Endothelial cell of umbilical vein (primary cell): ENCODE measurements around the gene PEAK3.

ENCODE experiments used
- CTCF ChIP-seq, 2 donors: IDR thresholded peaks; 1 replicate in 1 of 2; 2 replicates in 1 of 2; pipeline ENCODE4 v1.5.1; 2011; ENCODE audit warnings: low read length in 2 of 2, mild to moderate bottlenecking in 2 of 2, moderate library complexity in 2 of 2, control low read depth in 1 of 2, inconsistent platforms in 1 of 2, low read depth in 1 of 2; ENCODE audit not compliant: insufficient read depth in 1 of 2; ENCODE audit errors: extremely low read depth in 1 of 2
- EZH2 ChIP-seq: IDR thresholded peaks from 2 replicates; pipeline ENCODE4 v1.6.1; 2012; ENCODE audit warnings: borderline replicate concordance, low read depth, mild to moderate bottlenecking, moderate library complexity, low read length, inconsistent platforms; ENCODE audit not compliant: severe bottlenecking
- FOS ChIP-seq: IDR thresholded peaks from 2 replicates; pipeline ENCODE4 v1.6.1; 2011; ENCODE audit warnings: mild to moderate bottlenecking, low read length, moderate library complexity, borderline replicate concordance; ENCODE audit not compliant: insufficient read depth
- GATA2 ChIP-seq: IDR thresholded peaks from 2 replicates; pipeline ENCODE4 v1.7.0; 2011; ENCODE audit warnings: low read depth, mild to moderate bottlenecking, moderate library complexity, mixed read lengths, low read length; ENCODE audit not compliant: insufficient read length, insufficient read depth
- MAX ChIP-seq: IDR thresholded peaks from 2 replicates; pipeline ENCODE4 v1.6.1; 2011; ENCODE audit not compliant: insufficient read depth, insufficient read length
- POLR2A ChIP-seq: IDR thresholded peaks from 2 replicates; pipeline ENCODE4 v1.6.1; 2012; ENCODE audit warnings: low read depth, mild to moderate bottlenecking, control low read depth, low read length
- POLR2AphosphoS5 ChIP-seq: IDR thresholded peaks from 2 replicates; pipeline ENCODE4 v1.6.1; 2012; ENCODE audit warnings: low read depth, mild to moderate bottlenecking, control low read depth, low read length, moderate library complexity; ENCODE audit not compliant: insufficient read depth

- TF ChIP-seq EZH2 (no peak), CTCF (IDR thresholded peaks at IDR 0.05; ENCODE audit: extremely low read depth in 1 of 2, insufficient read depth in 1 of 2, low read depth in 1 of 2, low read length in 2 of 2) (no peak), POLR2A (peak; percentile 3), MAX (no peak), GATA2 (no peak), POLR2AphosphoS5 (peak; percentile 18), FOS (no peak)
These were observed 31.9 kb downstream of the PEAK3 start for GRCh38 chr19:2249880-2250765.
